HepG2 (cell line): ENCODE measurements around the gene SGIP1. TPM values are rescaled to one million over a fixed set of nuclear protein-coding genes. Genes with fewer than 3 reads are reported as not detected.

ENCODE experiments used
- FOXM1 ChIP-seq: sonication (generic); formaldehyde crosslinking; IDR thresholded peaks from 2 replicates; pipeline ENCODE4 v1.5.0; 2020; ENCODE audit warnings: missing genetic modification reagents
- GPBP1L1 ChIP-seq: sonication (generic); formaldehyde crosslinking; IDR thresholded peaks from 2 replicates; pipeline ENCODE4 v1.5.0; 2020; ENCODE audit warnings: mild to moderate bottlenecking, missing genetic modification reagents
- KDM2A ChIP-seq: sonication (generic); formaldehyde crosslinking; IDR thresholded peaks from 2 replicates; pipeline ENCODE4 v1.4.0; 2020; ENCODE audit warnings: low read depth, missing genetic modification reagents, borderline replicate concordance
- MZF1 ChIP-seq: sonication (generic); formaldehyde crosslinking; IDR thresholded peaks from 2 replicates; pipeline ENCODE4 v1.8.1; 2023; ENCODE audit warnings: mild to moderate bottlenecking, missing genetic modification reagents, borderline replicate concordance
- ONECUT2 ChIP-seq: sonication (generic); formaldehyde crosslinking; IDR thresholded peaks from 2 replicates; pipeline ENCODE4 v1.4.0; 2020; ENCODE audit warnings: missing genetic modification reagents
- RAD21 ChIP-seq: fragments of 450-650 bp; formaldehyde crosslinking; IDR thresholded peaks from 2 replicates; pipeline ENCODE4 v1.5.0; 2020; ENCODE audit warnings: mild to moderate bottlenecking
- RXRB ChIP-seq: IDR thresholded peaks from 2 replicates; pipeline ENCODE4 v1.6.1; 2016; ENCODE audit warnings: borderline replicate concordance, missing genetic modification reagents, missing compliant biosample characterization
- STAG1 ChIP-seq: sonication (generic); formaldehyde crosslinking; IDR thresholded peaks from 2 replicates; pipeline ENCODE4 v1.4.0; 2020; ENCODE audit warnings: missing genetic modification reagents
- ZNF33B ChIP-seq: sonication (generic); formaldehyde crosslinking; IDR thresholded peaks from 2 replicates; pipeline ENCODE4 v1.5.1; 2020; ENCODE audit warnings: mild to moderate bottlenecking, missing genetic modification reagents
- ZNF460 ChIP-seq: sonication (generic); formaldehyde crosslinking; IDR thresholded peaks from 2 replicates; pipeline ENCODE4 v1.5.1; 2020; ENCODE audit warnings: missing genetic modification reagents, mild to moderate bottlenecking, borderline replicate concordance
- ZNF800 ChIP-seq: sonication (generic); formaldehyde crosslinking; IDR thresholded peaks from 2 replicates; pipeline ENCODE4 v1.4.0; 2020; ENCODE audit warnings: missing genetic modification reagents
- ZNF891 ChIP-seq: sonication (generic); formaldehyde crosslinking; IDR thresholded peaks from 2 replicates; pipeline ENCODE4 v1.5.0; 2020; ENCODE audit warnings: mild to moderate bottlenecking, missing genetic modification reagents
- polyA plus RNA-seq, 8 experiments: library from polyadenylated mRNA; depleted of rRNA in 3 of 8; stranded (reverse) in 7 of 8; unstranded in 1 of 8; fragments of >200 nt; fragmentation: Illumina TruSeq in 4 of 8; extraction: Trizol in 4 of 8; gene quantifications; 2 replicates each; pipeline versions ENCODE4 v1.2.1 to v1.2.3, GENCODE V29; 2011 to 2016; ENCODE audit warnings: low read depth in 4 of 8, missing spikeins in 1 of 8, mixed read lengths in 1 of 8; ENCODE audit not compliant: insufficient read depth in 1 of 8
- total RNA-seq, 5 experiments: library from RNA; depleted of rRNA; stranded (reverse); fragments of >200 nt; fragmentation: Illumina TruSeq; extraction: Trizol; gene quantifications; 2 replicates each; pipeline ENCODE4 v1.2.3, GENCODE V29; 2016; ENCODE audit warnings: low read depth in 1 of 5

SGIP1 gene
- total and polyA plus RNA-seq, 2 of the 13 experiments (the other 11 are each of a cell fraction or from before 2014, with no cell fraction given), result not detected

GRCh38 chr1:66725885-66726665, 192.1 kb downstream of the SGIP1 start (continued):
- no peak for TF ChIP-seq MZF1 (CRISPR knock-in tag)
- peak; percentile 20; the same call in 1 of the 2 replicates for TF ChIP-seq RXRB (CRISPR knock-in tag)
- no peak for TF ChIP-seq ZNF460 (CRISPR knock-in tag)
- TF ChIP-seq KDM2A (CRISPR knock-in tag), result no peak
- no peak for TF ChIP-seq ONECUT2 (CRISPR knock-in tag)
- no peak for TF ChIP-seq ZNF33B (CRISPR knock-in tag)
- no peak for TF ChIP-seq ZNF800 (CRISPR knock-in tag)
- TF ChIP-seq RAD21 (CRISPR knock-in tag), result peak; percentile 54
- no peak for TF ChIP-seq ZNF891 (CRISPR knock-in tag)
- peak; percentile 80 for TF ChIP-seq STAG1
- no peak for TF ChIP-seq GPBP1L1 (CRISPR knock-in tag)
- no peak for TF ChIP-seq FOXM1
- TF ChIP-seq, all 625 proteins: peak for 5
